Measurements from ENCODE around the gene INTS13.
"Not testable (repeated sequence)": the region's sequence is repeated elsewhere in the genome, so short reads cannot be mapped to it uniquely, and the experiment has no call there.

Gene INTS13

GRCh38 chr12:26918321-26919215, 19.2 kb downstream of the INTS13 start:
- no peak overlapping the region for H3K4me3 ChIP-seq (ENCODE audit: low read depth, low read length)

GRCh38 chr12:26906704-26907103, 31.1 kb downstream of the INTS13 start:
- no peak overlapping the region for H3K4me3 ChIP-seq (ENCODE audit: low read depth, low read length)
- TF ChIP-seq, protein P1, sequence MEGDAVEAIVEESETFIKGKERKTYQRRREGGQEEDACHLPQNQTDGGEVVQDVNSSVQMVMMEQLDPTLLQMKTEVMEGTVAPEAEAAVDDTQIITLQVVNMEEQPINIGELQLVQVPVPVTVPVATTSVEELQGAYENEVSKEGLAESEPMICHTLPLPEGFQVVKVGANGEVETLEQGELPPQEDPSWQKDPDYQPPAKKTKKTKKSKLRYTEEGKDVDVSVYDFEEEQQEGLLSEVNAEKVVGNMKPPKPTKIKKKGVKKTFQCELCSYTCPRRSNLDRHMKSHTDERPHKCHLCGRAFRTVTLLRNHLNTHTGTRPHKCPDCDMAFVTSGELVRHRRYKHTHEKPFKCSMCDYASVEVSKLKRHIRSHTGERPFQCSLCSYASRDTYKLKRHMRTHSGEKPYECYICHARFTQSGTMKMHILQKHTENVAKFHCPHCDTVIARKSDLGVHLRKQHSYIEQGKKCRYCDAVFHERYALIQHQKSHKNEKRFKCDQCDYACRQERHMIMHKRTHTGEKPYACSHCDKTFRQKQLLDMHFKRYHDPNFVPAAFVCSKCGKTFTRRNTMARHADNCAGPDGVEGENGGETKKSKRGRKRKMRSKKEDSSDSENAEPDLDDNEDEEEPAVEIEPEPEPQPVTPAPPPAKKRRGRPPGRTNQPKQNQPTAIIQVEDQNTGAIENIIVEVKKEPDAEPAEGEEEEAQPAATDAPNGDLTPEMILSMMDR (IDR thresholded peaks at IDR 0.05; ENCODE audit: low read depth, low read length): no peak

More at GRCh38 chr12:26918321-26919215, 19.2 kb downstream of the INTS13 start:
- TF ChIP-seq, protein P1 (IDR thresholded peaks at IDR 0.05; ENCODE audit: low read depth, low read length): no peak

DNA sequence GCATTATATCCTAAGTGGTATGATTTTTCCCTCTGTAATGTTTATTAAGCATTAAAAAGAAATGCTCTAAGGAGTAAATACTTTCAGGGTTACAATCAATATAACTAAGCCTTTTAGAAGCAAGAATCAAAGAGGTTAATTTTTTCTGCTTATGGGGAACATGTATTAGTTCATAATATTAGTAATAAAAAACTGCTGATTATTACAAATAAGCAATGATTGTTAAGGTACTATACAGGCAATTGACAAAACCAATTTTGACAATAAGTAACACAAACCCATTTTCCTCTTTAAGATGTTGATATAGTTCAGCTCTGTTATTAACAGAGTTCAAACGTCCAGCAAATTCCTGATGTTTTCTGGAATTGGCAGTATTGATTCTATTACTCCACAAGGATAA, 31.8 kb downstream of the INTS13 start:
- TF ChIP-seq, protein P1 (IDR thresholded peaks at IDR 0.05; ENCODE audit: low read depth, low read length): no peak
- no peak overlapping the region for H3K4me3 ChIP-seq (ENCODE audit: low read depth, low read length)

DNA sequence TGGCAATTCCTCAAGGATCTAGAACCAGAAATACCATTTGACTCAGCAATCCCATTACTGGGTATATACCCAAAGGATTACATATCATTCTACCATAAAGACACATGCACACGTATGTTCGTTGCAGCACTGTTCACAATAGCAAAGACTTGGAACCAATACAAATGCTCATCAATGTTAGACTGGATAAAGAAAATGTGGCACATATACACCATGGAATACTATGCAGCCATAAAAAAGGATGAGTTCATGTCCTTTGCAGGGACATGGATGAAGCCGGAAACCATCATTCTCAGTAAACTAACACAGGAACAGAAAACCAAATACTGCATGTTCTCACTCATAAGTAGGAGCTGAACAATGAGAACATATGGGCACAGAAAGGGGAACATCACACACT, 34.4 kb downstream of the INTS13 start:
- not testable (repeated sequence) for H3K4me3 ChIP-seq (ENCODE audit: low read depth, low read length)

DNA sequence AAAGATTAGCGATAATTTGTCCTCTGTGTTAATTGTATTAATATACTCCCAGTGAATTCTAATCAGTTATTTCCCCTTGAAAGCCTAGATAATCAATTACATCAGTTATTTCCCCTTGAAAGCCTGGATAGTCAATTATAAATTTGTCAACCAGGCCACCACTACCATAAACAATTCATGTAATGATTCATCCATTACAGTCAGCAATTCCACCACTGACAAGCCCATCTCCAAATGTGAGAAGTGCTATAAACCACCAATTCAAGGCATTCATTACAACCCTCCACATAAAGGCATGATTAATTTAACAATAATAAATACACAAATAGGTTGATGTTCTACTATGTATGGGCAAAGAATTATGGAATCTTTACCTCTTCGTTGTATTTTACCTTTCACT, 40.9 kb downstream of the INTS13 start:
- no peak overlapping the region for H3K4me3 ChIP-seq (ENCODE audit: low read depth, low read length)
- TF ChIP-seq, protein P1 (IDR thresholded peaks at IDR 0.05; ENCODE audit: low read depth, low read length): no peak

DNA sequence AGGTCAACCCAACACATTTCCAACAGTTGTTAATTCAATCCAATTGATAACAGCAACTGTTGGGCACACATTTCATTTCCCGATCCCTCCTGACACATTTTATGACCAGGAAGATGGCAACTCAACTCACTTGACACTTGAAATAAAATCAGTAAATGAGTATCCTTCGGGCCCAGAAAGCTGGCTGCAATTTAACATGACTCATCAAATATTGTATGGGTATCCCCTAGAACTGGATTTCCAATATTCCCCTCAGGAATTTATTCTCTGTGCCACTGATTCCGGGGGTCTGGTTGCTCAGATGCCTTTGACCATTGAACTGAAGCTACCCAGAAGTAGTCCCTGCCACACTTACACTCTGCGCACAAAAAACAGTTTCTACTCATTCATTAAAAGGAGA, 42.1 kb downstream of the INTS13 start:
- TF ChIP-seq, protein P1 (IDR thresholded peaks at IDR 0.05; ENCODE audit: low read depth, low read length): no peak
- no peak overlapping the region for H3K4me3 ChIP-seq (ENCODE audit: low read depth, low read length)

DNA sequence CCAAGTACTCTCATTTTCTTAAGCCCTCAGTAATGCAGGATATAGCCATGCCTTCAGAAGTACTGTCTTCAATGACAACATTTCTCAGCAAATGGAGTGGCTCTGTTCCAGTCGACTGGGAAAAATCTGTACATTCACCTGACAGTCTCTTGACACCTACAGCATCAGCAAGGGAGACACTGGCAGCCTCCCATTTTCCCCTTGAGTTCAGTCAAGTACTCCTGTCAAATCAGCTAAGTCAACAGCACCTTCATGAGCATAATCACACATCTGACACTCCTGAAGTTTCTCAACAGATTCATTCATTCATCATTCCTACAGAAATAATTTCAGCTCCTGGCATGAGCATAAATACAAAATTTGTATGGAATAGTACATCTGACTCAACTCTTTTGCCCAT, 46.1 kb downstream of the INTS13 start:
- no peak overlapping the region for H3K4me3 ChIP-seq (ENCODE audit: low read depth, low read length)
- TF ChIP-seq, protein P1 (IDR thresholded peaks at IDR 0.05; ENCODE audit: low read depth, low read length): no peak
